HG02642 (cell line): ENCODE results near the gene MYBPH.

Experiments
- ATAC-seq: cut with Tn5 transposase; IDR thresholded peaks from one replicate; pipeline ENCODE4 v1.9.1; 2021; ENCODE audit warnings: mild to moderate bottlenecking; ENCODE audit not compliant: unreplicated experiment, poor library complexity

Gene MYBPH

DNA sequence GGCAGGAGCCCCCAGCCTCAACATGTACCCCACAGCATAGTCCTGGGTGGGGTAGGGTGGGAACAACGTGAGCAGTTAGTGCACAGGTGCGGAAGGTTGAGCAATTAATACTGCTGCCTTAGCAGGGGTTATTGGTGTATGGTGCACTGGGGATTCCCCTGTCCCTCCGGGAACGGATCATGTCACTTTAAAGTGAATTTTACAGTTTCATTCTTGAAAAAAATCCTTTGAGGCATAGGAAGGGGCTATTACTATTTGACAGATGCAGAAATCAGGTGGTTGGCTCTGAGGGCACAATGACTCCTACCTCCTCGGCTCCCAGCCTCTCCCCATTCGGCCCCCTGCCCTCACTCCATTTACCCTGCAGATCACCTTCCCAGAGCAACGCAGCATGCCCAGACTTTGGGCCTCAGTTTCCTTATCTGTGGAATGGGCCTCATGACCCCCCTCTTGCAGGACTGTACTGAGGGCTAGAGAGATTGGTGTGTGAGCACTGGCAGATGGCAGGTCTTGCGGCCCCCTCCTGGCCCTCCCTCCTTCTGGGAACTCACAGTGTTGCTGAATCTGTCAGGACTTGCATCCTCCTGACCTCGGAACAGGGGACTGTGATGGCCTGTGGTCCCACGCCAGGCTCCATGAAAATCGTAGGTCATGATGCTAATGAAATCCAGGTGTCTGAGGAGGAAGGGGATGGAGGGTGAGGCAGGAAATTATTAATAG lies 5.1 kb upstream of the MYBPH start:
- no peak for ATAC-seq

DNA sequence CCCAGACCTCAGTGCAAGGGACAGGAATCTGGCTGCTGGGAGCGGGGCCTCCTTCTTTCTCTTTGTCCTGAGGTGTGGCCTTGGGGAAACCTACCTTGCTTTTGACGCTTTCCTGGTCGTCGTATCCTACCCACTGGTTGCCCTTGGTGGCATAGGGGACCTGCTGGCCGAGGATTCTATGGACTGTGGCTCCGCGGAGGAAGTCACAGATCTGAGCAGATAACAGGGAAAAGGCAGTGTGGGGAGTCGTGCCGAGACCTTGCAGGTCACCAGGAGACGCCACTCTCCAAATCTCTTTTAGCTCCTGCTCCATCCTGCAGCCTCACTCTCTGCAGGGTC lies 4.0 kb upstream of the MYBPH start:
- ATAC-seq: no peak

DNA sequence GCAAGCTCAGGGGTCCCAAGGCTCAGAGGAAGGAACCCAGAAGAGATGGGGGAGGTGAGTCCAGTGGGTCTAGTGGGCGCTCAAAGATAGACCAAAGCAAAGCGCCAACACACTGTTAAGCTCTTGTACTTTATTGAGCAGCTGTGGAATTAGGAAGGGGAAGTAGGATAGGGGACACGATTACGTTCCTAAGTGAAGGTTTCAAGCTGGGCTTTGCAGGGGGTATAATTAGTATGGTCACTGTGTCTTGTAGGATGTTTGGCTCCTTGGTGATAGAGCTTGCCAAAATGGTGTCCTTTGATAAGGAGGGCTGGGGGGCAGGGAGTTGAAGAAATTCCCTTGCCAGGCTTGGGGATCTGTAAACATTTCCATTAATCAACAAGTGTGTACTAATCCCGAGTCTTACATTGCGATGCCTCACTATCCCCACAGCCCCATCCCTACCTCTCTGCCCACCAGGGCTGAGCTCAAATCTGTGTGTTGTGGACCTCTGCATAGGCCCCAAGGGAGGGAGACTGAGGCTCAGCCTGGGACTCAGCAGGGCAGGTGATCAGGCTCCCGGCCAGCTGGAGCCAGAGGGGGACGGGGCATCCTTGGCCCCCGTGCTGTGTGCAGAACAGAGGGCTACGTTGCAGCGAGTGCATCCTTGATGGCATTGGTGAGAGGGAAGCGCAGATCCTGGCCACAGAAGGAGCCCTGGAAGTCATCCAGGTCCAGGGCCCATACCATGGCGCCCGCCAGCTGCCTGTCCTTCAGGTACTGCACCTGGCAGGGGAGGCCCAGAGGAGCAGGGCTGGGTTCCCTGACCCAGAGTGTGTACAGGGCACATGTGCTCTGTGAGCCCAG lies 3.4 kb upstream of the MYBPH start:
- ATAC-seq: no peak

DNA sequence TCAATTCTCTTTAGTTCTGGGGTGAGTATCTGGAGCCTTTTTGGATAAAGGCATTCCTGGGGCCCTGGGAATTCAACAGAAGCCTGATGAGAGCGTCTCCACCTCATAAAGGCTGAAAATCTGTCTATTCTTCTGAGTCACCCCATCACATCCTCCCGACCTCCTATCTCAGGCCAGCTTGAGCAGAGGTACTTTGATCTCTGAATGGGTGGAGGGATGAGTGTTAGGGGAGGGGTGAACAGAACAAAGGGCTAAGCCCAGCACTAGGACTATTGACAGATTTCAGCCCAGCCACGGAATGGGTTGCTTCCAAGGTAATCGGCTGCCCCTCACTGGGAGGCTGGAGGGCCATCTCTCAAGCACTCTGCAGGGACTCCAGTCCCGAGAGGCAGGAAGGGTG lies 2.5 kb upstream of the MYBPH start:
- ATAC-seq: no peak

DNA sequence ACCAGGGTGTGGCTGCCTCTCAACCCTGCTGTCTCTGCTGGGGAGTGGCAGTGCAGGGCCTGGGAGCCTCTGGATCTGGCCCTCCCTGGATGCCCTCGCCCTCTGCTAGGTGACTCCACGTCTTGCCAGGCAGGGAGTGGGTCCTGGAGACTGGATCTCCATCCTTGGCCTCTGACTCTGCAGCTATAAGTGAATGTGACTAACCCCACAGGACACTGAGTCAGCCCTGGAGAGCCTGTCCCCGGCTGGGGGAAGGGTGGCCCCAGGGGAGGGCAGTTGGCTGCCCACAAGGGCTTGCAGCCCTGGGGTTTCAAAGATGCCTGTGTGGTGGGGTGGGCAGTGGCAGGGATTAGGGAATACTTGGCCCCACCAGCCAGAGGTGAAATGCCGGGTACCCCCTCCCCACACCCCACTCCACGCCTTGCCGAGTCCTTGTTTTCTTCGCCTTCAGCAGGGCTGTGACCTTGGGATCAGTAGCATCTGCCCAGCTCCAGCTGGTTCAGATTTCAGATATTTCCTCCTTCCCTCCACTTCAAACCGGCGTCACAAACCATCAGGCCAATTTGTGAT lies 1.9 kb upstream of the MYBPH start:
- no peak for ATAC-seq

DNA sequence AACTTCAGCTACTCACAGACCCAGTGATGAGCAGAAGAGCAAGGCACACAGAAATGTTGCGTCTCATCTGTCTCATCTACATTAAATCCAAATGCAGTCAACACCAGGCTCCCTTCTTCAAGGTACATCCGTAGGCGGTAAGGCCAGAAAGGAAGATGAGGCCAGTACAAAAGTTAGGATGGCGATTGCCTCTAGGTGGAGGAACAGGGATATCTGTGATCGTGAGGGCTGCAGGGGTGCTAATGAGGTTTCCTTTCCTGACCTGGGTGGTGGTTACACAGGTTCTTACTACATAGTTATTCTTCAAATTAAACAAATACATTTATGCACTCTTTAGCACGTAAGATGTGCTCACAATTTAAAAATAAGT lies 1.4 kb upstream of the MYBPH start:
- no peak for ATAC-seq

DNA sequence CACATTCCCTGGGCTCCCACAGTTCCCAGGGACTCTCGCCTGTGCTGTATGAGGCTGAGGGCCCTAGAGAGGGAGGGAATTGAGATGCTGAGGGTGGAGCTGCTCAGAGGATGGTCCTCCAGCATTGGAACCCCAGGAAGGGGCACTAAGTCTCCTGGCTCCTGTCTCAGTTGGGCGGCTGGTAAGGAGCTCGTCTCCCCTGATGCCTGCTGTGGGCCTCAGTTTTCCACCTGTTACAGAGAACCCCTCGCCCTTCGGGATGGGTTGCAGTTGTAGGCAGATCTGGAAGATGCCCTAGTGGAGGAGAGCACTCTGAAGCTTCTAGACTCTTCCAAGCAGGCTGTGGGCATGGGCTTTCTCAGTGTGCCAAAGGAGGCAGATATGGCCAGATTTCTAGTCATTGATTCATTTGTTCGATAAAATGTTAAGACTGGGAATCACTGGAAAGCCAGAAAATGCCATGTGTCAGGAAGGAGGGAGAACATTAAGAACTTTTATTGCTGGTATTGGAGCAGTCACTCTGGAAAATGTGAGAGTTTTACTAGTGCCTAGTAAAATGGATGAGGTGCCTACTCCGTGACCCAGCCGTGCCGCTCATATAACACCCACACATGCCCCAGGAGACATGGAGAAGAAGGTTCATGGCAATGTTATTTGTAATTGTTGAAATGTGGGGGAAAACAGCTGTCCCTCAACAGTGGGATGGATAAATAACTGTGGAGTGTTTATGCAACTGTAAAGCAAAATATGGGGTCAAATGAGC lies 828 bp upstream of the MYBPH start:
- ATAC-seq: no peak

DNA sequence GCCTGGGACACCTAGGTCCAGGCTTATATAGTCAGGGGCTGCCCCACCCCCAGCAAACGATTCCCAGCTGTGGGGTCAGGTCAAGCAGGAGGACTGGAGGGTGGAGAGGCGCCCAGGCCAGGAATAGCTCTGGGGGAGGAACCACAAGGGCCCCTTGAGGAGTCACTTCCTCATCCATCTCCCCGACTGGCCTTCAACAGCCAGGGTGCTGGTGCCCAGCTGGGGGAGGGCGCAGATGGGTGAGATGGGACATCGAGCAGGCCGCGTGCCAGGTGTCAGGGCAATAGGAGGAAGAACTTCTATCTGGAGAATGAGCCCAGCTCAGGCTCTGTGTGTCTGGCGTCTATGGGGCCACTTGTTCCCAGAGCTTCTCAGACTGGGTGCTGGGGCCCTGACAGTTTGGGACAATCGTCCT lies 208 bp upstream of the MYBPH start:
- ATAC-seq: no peak

DNA sequence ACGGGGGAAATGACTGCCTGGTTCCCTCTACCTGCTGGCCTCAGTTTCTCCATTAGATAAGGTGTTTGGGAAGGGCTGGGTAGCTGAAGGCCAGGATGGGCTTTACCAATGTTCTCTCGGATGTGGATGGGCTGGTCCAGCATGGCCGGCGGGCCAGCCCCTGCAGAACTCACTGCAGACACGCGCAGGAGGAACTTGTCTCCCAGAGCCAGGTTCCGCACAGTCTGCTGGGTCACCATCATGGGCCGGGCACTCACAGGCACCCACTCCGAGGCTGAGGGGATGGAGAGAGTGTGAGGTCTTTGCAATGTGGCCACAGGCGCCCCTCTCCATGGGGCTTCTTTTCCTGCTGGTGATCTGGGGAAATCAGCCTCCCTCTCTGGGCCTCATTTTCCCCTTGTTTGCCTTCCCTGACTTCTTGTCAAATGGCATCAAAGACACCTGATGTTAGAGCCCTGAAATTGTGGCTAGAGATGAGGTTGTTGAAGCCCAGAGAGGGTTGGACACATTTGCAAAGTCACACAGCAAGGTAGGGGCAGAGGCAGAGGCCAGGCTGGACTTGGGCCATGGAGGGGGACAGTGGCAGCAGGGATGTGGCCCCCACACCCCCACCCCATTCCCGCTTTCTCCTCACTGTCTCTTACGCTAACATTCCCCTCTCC lies 1.2 kb downstream of the MYBPH start:
- no peak for ATAC-seq

DNA sequence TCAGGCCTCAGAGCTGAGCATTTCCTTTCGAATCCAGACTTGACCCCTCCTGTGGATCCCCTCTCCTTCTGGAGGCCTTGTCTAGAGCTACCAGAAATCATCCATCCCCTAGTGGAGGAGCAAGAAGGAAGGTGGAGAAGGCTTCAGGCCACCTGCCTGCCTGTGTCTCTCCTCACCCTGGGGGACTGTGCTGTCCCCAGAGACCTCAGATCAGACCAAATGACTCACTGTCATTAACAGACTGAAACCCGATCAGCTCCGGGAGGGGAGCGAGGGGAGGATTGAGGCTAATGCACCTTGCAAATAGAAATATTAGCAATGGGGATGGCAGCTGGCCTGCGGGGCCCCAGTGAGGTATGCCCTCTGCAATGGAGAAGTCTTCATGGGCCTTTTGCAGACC lies 2.1 kb downstream of the MYBPH start:
- peak; percentile 86 for ATAC-seq

DNA sequence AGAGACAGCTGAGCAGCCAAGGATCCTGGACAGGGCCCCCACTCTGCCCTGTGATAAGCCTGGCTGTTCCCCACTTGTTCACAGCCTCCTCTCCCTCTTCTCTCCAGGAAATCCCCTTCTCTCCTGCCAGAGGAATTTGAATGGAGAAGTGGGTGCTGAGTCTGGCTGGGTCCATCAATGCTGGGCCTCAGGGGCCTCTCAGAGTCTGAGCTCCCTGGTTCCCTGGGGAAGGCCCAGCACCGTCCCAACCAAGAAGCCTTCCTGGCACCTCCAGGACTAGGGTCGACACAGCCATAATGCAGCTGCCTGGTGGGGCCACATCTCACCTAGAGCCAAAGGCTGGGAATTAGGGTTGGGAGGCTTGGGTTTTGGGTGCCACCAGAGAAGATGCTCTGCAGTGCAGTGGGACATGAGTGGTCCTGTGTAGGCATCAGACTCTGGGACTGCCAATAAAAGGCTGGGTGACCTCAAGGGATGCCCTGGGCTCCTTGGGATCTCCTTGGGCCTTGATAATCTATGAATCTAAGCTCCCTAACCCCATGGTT lies 2.5 kb downstream of the MYBPH start:
- ATAC-seq: no peak

DNA sequence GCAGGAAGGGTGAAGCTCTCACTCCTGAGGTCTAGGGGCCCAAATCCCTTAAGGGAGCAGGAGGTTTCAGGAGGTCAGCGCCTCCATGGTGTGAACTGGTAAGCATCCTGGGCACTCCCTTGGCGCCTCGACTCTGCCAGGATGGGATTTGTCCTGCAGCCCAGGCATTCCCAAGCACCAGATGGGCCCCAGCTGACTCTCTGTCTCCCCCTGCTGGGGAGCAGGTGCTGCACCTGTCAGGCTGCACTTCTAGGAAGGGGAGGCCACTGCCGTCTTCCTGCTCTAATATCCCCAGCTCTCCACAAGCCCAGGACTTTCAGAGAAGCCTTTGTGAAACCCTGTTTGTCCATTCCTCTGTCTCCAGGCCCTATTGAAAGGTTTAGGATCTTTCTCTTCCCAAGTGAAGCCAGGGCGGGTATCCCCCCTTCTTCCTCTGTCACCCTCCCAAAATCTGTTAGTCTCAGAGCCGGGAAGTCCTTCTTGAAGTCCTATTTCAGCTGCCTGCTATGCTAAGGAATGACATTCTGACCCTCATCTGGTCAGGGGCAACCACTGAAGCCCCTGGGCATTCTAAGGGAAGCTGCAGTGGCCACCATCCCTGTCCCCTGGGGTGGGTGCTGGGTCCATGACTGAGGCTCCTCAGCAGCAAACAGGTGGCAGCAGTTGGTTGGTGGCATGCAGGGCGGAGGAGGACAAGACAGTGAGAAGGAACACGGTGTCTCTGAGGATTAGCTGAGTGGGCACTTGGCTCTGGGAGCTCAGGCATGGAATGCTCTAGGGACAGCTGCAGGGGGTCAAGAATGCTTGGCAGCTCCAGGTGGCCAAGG lies 3.2 kb downstream of the MYBPH start:
- no peak for ATAC-seq

DNA sequence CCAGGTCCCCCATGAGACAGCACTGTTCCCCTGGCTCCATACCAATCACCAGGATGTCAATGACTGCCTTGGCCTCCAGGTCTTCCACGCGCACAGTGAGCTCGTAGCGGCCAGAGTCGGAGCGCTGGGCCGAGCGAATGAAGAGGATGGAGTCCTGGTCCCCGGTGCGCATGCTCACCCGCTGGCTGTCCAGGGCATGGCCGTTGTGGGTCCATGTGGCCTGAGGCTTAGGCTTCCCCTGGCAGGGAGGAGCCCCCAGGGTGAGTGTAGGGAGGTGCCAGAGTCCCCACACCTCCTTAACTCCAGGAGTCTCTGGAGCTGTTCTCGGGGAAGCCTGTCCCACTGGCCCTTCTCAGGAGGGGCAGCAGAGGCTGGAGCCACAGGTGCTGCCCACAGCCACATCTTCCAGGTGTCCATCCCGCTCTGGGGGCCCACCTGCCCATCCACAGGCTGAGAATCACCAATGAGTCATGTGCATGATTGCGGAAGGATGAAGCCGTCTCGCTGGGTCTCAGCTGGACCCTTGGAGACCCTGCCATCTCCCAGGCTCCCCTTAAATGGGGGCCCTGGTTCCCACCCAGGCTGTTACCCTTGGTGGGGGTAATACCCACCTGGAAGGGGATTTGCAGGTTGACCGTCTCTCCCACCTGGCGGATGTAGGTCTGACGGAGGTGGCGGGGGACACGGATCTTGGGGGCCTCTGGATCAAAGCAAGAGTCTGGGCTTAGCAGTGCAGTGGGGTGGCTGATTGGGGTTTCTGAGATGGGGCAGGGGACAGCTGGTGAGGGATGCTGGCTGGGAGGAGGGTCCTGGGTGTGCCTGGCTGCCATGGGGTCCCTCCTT lies 4.1 kb downstream of the MYBPH start:
- ATAC-seq: no peak

DNA sequence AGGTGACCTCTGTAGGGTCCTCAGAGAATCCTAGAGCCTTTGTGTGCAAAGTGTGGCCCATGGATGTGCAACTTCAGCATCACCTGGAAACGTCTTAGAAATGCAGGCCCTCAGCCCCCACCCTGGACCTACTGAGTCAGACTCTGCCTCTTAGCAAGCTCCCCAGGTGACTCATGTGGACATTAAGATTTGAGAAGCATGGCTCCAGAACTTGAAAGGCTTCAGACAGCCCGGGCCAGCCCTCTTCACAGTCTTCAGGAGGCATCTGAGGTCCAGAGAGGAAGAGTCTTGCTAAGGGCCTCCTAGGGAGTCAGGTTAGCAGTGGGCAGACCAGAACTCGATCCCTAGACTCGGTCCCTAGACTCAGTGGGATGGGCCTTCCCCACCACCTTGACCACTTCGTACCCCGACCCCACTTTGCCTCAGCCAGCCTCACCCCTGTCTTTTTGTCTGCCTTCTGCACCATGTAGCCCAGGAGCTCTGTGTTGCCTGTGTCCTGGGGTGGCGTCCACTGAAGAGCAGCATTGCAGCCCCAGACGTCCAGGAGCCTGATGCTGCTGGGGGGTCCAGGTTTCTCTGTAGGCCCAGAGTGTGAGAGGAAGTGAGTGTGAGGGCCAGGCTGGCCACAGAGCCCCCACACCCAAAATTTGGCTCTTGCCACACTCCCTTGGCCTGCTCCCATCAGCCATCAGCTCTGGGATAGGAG lies 4.8 kb downstream of the MYBPH start:
- ATAC-seq: no peak

DNA sequence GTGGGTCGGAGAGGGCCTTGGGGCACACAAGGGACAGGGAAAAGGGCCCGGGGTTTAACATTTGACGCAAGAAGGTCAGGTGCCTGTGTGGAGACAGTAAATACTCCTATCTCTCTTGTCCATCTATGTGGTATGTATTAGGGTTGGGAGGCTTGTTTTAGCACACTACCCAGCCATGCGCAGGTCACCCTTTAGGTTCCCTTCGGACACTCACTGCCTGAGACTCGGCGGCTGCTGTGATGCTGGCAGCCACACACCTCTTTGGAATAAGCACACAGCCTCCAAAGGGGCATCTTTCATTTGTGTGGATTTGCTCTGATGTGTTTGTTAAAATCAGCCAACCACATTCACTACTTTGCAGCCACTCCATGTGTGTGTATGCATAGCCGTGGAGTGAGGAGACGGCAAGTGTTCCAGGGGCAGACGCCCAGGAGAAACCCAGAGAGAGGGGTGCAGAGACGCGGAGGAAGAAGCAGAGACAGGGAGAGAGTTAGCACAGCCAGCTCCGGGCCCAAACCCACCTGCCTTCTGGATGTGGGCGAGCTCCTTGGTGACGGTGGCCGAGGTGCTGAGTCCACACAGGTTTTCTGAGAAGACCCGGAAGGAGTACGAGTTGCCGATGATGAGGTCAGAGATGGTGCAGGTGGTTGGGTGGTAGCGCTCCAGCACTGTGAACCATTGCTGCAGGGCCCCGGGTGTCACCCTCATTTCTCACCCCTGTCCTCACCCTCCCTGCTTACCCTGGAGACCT lies 5.7 kb downstream of the MYBPH start:
- ATAC-seq: no peak

DNA sequence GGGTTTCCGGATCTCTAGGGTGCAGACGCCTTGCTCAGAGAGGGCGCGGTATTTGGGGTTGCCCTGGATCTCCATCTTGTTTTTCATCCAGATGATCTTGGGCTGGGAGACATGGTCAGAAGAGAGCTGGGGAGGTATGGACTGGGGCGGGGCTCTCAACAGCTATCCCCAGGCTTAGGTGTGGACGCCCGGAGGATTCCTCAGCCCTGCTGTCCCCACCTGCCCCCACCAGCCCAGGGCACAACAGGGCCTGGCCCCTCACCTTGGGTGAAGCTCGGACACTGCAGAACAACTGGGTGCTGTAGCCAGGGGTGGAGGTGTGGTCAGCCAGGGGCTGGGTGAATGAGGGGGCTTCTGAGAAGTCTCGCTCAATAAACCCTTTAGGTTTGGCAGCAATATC lies 6.6 kb downstream of the MYBPH start:
- ATAC-seq: no peak

DNA sequence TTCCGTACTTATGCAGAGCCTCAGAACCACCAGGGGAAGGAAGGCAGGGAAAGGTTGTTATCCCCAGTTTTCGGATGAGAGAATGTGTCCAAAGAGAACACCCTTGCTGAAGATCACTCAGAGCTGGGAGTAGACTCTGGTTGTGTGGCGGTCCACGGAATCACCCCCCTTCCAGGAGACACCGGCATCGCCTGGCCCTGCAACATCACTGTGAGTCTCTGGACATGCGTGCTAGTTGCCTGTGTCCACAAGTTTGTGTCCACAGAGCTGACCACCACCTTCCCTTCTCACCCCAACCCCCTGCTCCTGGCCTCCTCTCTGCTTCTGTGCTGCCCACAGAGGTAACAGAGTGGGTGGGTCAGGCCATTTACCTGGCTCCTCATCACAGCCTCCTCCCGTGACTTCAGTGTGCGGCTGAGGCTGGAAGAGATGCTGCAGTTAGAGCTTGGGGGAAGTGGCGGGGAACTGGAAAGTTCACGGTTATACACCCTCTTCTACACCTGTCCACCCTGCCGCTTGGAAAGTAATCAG lies 7.3 kb downstream of the MYBPH start:
- ATAC-seq: no peak
